HG03139 (cell line): ENCODE results near the gene CABS1.

Experiments used
- ATAC-seq: cut with Tn5 transposase; IDR thresholded peaks from one replicate; pipeline ENCODE4 v1.9.1; 2021; ENCODE audit not compliant: unreplicated experiment

Gene CABS1

DNA sequence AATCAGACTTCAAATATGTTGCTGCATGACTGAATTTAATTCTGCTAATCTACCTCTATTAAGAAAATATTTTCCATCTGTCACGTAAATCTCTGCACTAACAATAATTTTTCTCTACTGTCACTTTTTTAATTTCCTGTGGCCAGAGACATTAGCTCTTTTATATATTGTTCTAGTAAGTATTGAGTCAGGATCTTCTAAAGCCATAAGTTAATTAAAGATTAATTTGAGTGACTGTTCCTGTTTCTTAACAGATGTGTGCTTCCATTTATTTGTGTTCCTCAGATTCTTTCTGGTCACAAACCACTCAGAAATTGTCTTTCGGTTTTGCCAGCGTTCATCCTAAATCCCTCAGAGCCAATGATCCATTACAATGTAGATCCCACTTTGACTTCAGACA is 45.8 kb downstream of the CABS1 start:
- no peak for ATAC-seq

DNA sequence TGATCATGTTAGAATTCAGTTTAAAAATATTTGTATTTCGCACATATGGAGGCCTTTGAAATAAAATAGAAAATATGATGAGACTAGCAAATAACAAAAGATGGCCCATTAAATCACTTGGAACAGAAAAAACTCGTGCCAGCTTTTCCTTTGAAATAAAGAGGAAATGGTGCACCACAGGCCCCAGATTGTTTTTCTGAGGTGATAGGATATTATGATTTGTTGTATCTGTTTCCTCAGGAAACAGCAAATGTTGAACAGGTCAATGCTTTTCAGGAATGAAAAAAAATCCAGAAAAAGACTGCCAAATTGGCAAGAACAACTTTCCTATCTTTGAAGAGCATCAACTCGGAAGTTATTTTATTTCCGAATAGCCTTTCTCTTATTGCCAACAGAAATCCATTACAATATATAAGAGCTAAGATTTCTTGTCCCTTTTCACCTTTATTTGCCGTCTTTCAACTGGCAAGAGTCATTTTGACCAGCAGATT is 48.0 kb downstream of the CABS1 start, which contains the start of gene SMR3B:
SMR3B (plus strand) TSS at position 441 of the 491 bp plus-strand sequence. CDS start 1,380 bp downstream, outside the sequence.
- no peak for ATAC-seq
